Ovary (tissue), 9 donors: ENCODE data around the gene PLA2G1B. TPM values are rescaled to one million over a fixed set of nuclear protein-coding genes. Genes with fewer than 3 reads are reported as not detected.
"Not testable (repeated sequence)": the region's sequence is repeated elsewhere in the genome, so short reads cannot be mapped to it uniquely, and the experiment has no call there.

Experiments
- DNase-seq, 5 donors: peaks; one replicate each; pipeline ENCODE4 v3.0.0-alpha.2; 2019 to 2020
- H3K27ac ChIP-seq, 2 donors: fragments of 200-600 bp; one replicate each; pipeline versions ENCODE4 v1.5.1 to v1.8.0; 2019 to 2022
- H3K27me3 ChIP-seq: fragments of 200-600 bp; one replicate; pipeline ENCODE4 v1.8.0; 2022
- H3K36me3 ChIP-seq: fragments of 200-600 bp; sonication (generic); one replicate; pipeline ENCODE4 v1.5.1; 2019
- H3K4me1 ChIP-seq: one replicate; pipeline ENCODE4 v1.8.1; 2013; ENCODE audit warnings: mild to moderate bottlenecking, moderate library complexity; ENCODE audit not compliant: insufficient read depth
- H3K4me3 ChIP-seq: fragments of 200-600 bp; sonication (generic); one replicate; pipeline ENCODE4 v1.5.1; 2017
- H3K9me3 ChIP-seq, 2 donors: fragments of 200-600 bp in 1 of 2; sonication (generic) in 1 of 2; one replicate each; pipeline versions ENCODE4 v1.5.1 to v1.8.1; 2013 to 2019; ENCODE audit warnings: mild to moderate bottlenecking in 1 of 2, moderate library complexity in 1 of 2
- EP300 ChIP-seq: sonication (generic); formaldehyde crosslinking; IDR thresholded peaks from one replicate; pipeline ENCODE4 v1.6.1; 2017; ENCODE audit warnings: antibody characterized with exemption
- POLR2A ChIP-seq: fragments of 450-650 bp; IDR thresholded peaks from one replicate; pipeline ENCODE4 v1.6.1; 2017; ENCODE audit warnings: antibody characterized with exemption, mild to moderate bottlenecking, moderate library complexity
- WGBS, 3 donors: extraction: QIAGEN DNeasy Blood & Tissue Kit in 1 of 3; methylation state at CpG; one replicate each; pipeline versions ENCODE4 v1.1.5 to v1.1.7; 2013 to 2017; 5-methylcytosine and 5-hydroxymethylcytosine counted together
- intact Hi-C, 4 donors: fragments of 100-400 bp; cut with DNase I; formaldehyde crosslinking; loops; one replicate each; pipeline versions ENCODE4 v1.11.0 to v1.15.1; 2022 to 2023
- polyA plus RNA-seq, 2 donors: library from polyadenylated mRNA; stranded (reverse); fragments of 200-250 nt in 1 of 2; fragments of 350-450 nt in 1 of 2; fragmentation: Illumina TruSeq in 1 of 2; extraction: RNeasy Lipid Tissue Mini Kit (QIAGEN cat#74804) in 1 of 2; gene quantifications; one replicate each; pipeline ENCODE4 v1.2.3, GENCODE V29; 2013 to 2014
- total RNA-seq, 7 donors: library from RNA; depleted of rRNA in 2 of 7; stranded (reverse); fragments of >200 nt in 2 of 7; fragmentation: NEBNext Ultra II Directional in 3 of 7; extraction: Animal tissue kit (Norgen Biotek cat#: 25700) in 3 of 7; gene quantifications; one replicate each; pipeline versions ENCODE4 v1.1.0 to v1.2.4, GENCODE V29; 2016 to 2023
- TF ChIP-seq, protein P1 (sequence below), 3 donors: fragments of 450-650 bp in 2 of 3; fragments of 200-600 bp in 1 of 3; IDR thresholded peaks; one replicate each; pipeline versions ENCODE4 v1.5.1 to v1.8.0; 2016 to 2022; ENCODE audit warnings: antibody characterized with exemption in 3 of 3, mild to moderate bottlenecking in 1 of 3
- donor health status: DM: no; HTN: no; CAD: no; lungs with moderate emphysema.
- donor health status: DM: no; HTN: no; CAD: no.
- donor health status: Bipolar disorder and iron deficiency.
- donor health status: DM: yes; HTN: yes; CAD: no.
- donor health status: DM: no; HTN: no; CAD: no.
- donor health status: DM: yes; HTN: yes; CAD: no.

Gene PLA2G1B
- total and polyA plus RNA-seq, 9 donors = 0.67 to 17.0 (median 7.1) TPM

- no peak for DNase-seq
- H3K4me1 ChIP-seq = peaks cover 9% of the 10 kb centered on the region
- TF ChIP-seq EP300 = no peak
- TF ChIP-seq, protein P1, sequence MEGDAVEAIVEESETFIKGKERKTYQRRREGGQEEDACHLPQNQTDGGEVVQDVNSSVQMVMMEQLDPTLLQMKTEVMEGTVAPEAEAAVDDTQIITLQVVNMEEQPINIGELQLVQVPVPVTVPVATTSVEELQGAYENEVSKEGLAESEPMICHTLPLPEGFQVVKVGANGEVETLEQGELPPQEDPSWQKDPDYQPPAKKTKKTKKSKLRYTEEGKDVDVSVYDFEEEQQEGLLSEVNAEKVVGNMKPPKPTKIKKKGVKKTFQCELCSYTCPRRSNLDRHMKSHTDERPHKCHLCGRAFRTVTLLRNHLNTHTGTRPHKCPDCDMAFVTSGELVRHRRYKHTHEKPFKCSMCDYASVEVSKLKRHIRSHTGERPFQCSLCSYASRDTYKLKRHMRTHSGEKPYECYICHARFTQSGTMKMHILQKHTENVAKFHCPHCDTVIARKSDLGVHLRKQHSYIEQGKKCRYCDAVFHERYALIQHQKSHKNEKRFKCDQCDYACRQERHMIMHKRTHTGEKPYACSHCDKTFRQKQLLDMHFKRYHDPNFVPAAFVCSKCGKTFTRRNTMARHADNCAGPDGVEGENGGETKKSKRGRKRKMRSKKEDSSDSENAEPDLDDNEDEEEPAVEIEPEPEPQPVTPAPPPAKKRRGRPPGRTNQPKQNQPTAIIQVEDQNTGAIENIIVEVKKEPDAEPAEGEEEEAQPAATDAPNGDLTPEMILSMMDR (IDR thresholded peaks at IDR 0.05) = no peak
- TF ChIP-seq POLR2A = no peak
- H3K9me3 ChIP-seq = no peaks in the 10 kb centered on the region
- H3K27me3 ChIP-seq = no peaks in the 10 kb centered on the region
- no peak overlapping the region for H3K4me3 ChIP-seq
- H3K27ac ChIP-seq = no peak overlapping the region
- H3K36me3 ChIP-seq = no peaks in the 10 kb centered on the region
- WGBS, 3 donors = 92 to 96% (median 92%) methylated on average over 4 of the region's 4 CpGs
- intact Hi-C loops = no loop called here
Measured at GRCh38 chr12:120339256-120339655, 11.7 kb upstream of the PLA2G1B start.

GRCh38 chr12:120337730-120338129 is 10.2 kb upstream of the PLA2G1B start:
- DNase-seq = no peak
- no peaks in the 10 kb centered on the region for H3K9me3 ChIP-seq
- WGBS, 3 donors = 84 to 90% (median 89%) methylated on average over 2 of the region's 2 CpGs
- H3K4me3 ChIP-seq = no peak overlapping the region
- TF ChIP-seq, protein P1 (IDR thresholded peaks at IDR 0.05) = no peak
- TF ChIP-seq POLR2A = no peak
- TF ChIP-seq EP300 = no peak
- intact Hi-C loops = no loop called here
- peaks cover 8% of the 10 kb centered on the region for H3K4me1 ChIP-seq
- no peak overlapping the region for H3K27ac ChIP-seq
- no peaks in the 10 kb centered on the region for H3K27me3 ChIP-seq
- no peaks in the 10 kb centered on the region for H3K36me3 ChIP-seq

DNA sequence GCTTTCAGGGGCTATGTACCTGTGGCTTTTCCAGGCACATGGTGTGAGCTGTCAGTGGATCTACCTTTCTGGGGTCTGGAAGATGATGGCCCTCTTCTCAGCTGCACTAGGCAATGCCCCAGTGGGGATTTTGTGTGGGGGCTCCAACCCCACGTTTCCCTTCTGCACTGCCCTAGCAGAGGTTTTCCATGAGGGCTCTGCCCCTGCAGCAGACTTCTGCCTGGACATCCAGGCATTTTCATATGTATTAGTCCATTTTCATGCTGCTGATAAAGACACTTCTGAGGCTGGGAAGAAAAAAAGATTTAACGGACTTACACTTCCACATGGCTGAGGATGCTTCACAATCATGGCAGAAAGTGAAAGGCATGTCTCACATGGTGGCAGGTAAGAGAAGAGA is 8.8 kb upstream of the PLA2G1B start:
- H3K4me3 ChIP-seq, H3K27ac ChIP-seq, DNase-seq, intact Hi-C loops, H3K36me3 ChIP-seq, H3K27me3 ChIP-seq, H3K4me1 ChIP-seq, H3K9me3 ChIP-seq: not testable (repeated sequence)
- 88 to 95% (median 91%) methylated on average over 2 of the region's 2 CpGs for WGBS, 3 donors

GRCh38 chr12:120335447-120335846 is 7.9 kb upstream of the PLA2G1B start:
- H3K4me1 ChIP-seq, H3K27me3 ChIP-seq, H3K27ac ChIP-seq, intact Hi-C loops, H3K36me3 ChIP-seq, H3K9me3 ChIP-seq, H3K4me3 ChIP-seq: not testable (repeated sequence)
- TF ChIP-seq, protein P1 (IDR thresholded peaks at IDR 0.05) = peak in 1 of 3 donors; percentile 9
- WGBS, 3 donors = 15 to 19% (median 17%) methylated on average over 12 of the region's 12 CpGs
- peak in 4 of 5 donors; percentile 51 to 56 (median 54) for DNase-seq

DNA sequence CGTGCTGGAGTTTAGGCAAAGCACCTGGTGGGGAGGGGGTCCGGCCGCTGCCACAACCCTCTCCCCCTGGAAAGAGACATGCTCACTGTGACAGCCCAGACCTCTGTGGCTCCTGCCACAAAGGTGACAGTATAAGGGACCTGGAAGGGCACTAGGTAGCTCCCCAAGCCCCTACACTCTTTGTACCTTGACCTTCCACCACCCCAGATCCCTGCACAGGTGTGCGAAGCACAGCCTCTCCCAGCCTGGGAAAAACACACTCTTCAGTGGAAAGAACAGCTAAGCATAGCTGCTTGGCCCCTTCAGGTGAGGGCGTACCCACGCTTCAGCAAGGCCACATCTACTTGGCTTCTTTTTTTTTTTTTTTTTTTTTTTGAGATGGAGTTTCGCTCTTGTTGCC is 4.9 kb upstream of the PLA2G1B start:
- intact Hi-C loops = no loop called here
- no peaks in the 10 kb centered on the region for H3K36me3 ChIP-seq
- no peaks in the 10 kb centered on the region for H3K9me3 ChIP-seq
- no peak overlapping the region for H3K4me3 ChIP-seq
- no peak for TF ChIP-seq EP300
- no peak for TF ChIP-seq POLR2A
- TF ChIP-seq, protein P1 (IDR thresholded peaks at IDR 0.05) = no peak
- DNase-seq = no peak
- H3K27ac ChIP-seq = no peak overlapping the region
- H3K4me1 ChIP-seq = peaks cover 5% of the 10 kb centered on the region
- H3K27me3 ChIP-seq = no peaks in the 10 kb centered on the region
- 86 to 88% (median 86%) methylated on average over 7 of the region's 7 CpGs for WGBS, 3 donors
